HCT116 (cell line): ENCODE data around the gene SARS1.

ENCODE experiments used
- CBX3 ChIP-seq: IDR thresholded peaks from 2 replicates; pipeline ENCODE4 v1.6.1; 2012; ENCODE audit warnings: low read depth
- CTCF ChIP-seq, 3 experiments: fragments of 200-600 bp in 1 of 3; sonication (generic) in 1 of 3; IDR thresholded peaks in 2 of 3; conservative IDR thresholded peaks in 1 of 3; 2 replicates each; pipeline ENCODE4 v1.5.1; 2012 to 2017; ENCODE audit warnings: low read depth in 2 of 3, low read length in 2 of 3, antibody characterized with exemption in 1 of 3, borderline replicate concordance in 1 of 3, control low read depth in 1 of 3, mild to moderate bottlenecking in 1 of 3, mixed read lengths in 1 of 3, mixed run types in 1 of 3, moderate library complexity in 1 of 3; ENCODE audit not compliant: insufficient read depth in 1 of 3
- EGR1 ChIP-seq: IDR thresholded peaks from 2 replicates; pipeline ENCODE4 v1.6.1; 2012; ENCODE audit warnings: low read depth
- EZH2phosphoT487 ChIP-seq: fragments of 200-600 bp; IDR thresholded peaks from 2 replicates; pipeline ENCODE4 v1.6.1; 2018; ENCODE audit warnings: antibody characterized with exemption, borderline replicate concordance
- MAX ChIP-seq: IDR thresholded peaks from 2 replicates; pipeline ENCODE4 v1.6.1; 2012
- POLR2A ChIP-seq: IDR thresholded peaks from 2 replicates; pipeline ENCODE4 v1.7.0; 2011; ENCODE audit warnings: borderline replicate concordance; ENCODE audit not compliant: insufficient read depth, insufficient read length; ENCODE audit errors: extremely low read depth
- RAD21 ChIP-seq: IDR thresholded peaks from 2 replicates; pipeline ENCODE4 v1.6.1; 2012; ENCODE audit warnings: low read depth, mild to moderate bottlenecking
- TCF7L2 ChIP-seq: IDR thresholded peaks from 2 replicates; pipeline ENCODE4 v1.7.0; 2011; ENCODE audit warnings: borderline replicate concordance, inconsistent platforms; ENCODE audit not compliant: insufficient read depth, insufficient read length; ENCODE audit errors: extremely low read depth
- YY1 ChIP-seq: IDR thresholded peaks from 2 replicates; pipeline ENCODE4 v1.6.1; 2011; ENCODE audit warnings: low read length, low read depth, moderate library complexity, mild to moderate bottlenecking; ENCODE audit not compliant: insufficient replicate concordance; ENCODE audit errors: extremely low read depth
- ZFX ChIP-seq: fragments of 450-650 bp; IDR thresholded peaks from 2 replicates; pipeline ENCODE4 v1.6.1; 2017
- ZNF274 ChIP-seq: fragments of 200-500 bp; sonication (Bioruptor generic); IDR thresholded peaks from 2 replicates; pipeline ENCODE4 v1.6.1; 2014; ENCODE audit warnings: mild to moderate bottlenecking, low read depth, low read length, inconsistent platforms
- TF ChIP-seq, protein P1 (sequence below): IDR thresholded peaks from 2 replicates; pipeline ENCODE4 v1.6.1; 2012
- TF ChIP-seq, protein P2 (sequence below): IDR thresholded peaks from 2 replicates; pipeline ENCODE4 v1.6.1; 2011; ENCODE audit warnings: mild to moderate bottlenecking, low read length, moderate library complexity; ENCODE audit not compliant: insufficient replicate concordance; ENCODE audit errors: extremely low read depth

DNA sequence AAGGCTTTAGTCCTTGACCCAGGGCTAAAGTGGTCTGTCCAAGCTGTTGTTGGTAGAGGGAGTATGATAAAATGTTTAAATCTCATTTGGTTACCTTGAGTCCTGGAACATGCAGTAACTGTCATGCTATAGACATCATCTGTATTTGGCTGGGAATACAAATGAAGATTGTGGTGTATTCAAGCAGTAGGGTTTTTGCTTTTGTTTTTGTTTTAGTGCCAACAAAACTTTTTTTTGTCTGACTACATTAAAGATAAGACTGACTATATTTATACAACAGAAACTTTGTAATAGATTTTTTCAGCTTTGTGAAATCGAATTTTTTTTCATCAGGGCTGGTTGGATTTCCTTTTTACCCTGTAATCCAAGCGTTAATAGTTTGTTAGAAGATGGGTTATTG, 7.4 kb upstream of the SARS1 start:
- TF ChIP-seq CTCF (IDR thresholded peaks at IDR 0.05 in 2 of 3, conservative IDR thresholded peaks at IDR 0.05 in 1 of 3; ENCODE audit: borderline replicate concordance in 1 of 3, insufficient read depth in 1 of 3, low read depth in 2 of 3, low read length in 2 of 3) (no peak), POLR2A (no peak), EZH2phosphoT487 (no peak), ZNF274 (no peak), MAX (no peak), RAD21 (no peak), EGR1 (no peak), TCF7L2 (no peak), YY1 (no peak), CBX3 (no peak), ZFX (no peak)
- TF ChIP-seq, protein P1, sequence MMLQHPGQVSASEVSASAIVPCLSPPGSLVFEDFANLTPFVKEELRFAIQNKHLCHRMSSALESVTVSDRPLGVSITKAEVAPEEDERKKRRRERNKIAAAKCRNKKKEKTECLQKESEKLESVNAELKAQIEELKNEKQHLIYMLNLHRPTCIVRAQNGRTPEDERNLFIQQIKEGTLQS = no peak
- TF ChIP-seq, protein P2, sequence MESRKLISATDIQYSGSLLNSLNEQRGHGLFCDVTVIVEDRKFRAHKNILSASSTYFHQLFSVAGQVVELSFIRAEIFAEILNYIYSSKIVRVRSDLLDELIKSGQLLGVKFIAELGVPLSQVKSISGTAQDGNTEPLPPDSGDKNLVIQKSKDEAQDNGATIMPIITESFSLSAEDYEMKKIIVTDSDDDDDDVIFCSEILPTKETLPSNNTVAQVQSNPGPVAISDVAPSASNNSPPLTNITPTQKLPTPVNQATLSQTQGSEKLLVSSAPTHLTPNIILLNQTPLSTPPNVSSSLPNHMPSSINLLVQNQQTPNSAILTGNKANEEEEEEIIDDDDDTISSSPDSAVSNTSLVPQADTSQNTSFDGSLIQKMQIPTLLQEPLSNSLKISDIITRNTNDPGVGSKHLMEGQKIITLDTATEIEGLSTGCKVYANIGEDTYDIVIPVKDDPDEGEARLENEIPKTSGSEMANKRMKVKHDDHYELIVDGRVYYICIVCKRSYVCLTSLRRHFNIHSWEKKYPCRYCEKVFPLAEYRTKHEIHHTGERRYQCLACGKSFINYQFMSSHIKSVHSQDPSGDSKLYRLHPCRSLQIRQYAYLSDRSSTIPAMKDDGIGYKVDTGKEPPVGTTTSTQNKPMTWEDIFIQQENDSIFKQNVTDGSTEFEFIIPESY = no peak
